ENCODE measurements around the gene NOB1.

DNA sequence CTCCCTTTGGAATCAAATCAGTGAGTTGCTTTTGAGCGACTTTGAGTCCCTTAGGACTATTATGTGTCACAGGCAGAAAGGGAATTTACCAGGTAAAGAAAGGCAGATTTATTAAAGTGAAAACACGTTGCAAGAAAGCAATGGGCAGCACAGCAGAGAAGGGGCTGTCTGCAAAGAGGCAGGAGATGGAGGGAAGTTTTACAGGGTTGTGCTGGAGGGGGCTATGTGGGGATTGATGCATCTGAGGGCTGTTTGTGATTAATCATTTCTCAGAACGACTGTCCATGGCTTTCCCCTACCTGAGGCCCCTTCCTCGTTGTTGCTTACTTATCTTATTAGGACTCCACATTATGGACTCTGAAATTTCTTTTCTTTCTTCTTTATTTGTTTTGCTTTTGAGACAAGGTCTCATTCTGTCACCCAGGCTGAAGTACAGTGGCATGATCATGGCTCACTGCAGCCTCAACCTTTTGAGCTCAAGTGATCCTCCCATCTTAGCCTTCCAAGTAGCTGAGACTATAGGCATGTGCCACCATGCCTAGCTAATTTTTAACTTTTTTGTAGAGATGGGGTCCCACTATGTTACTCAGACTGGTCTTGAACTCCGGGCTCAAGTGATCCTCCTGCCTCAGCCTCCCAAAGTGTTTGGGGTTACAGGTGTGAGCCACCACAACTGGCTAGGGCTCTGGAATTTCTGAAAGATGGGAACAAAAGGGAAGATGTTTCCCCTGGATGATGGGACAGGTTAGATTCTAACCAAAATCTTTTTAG lies 12.9 kb upstream of the NOB1 start:
- TF ChIP-seq POLR2AphosphoS5 (IDR thresholded peaks at IDR 0.05; ENCODE audit: low read depth), result no peak
- TF ChIP-seq REST (IDR thresholded peaks at IDR 0.05; ENCODE audit: insufficient replicate concordance, low read depth), result no peak
- TF ChIP-seq, protein P1, sequence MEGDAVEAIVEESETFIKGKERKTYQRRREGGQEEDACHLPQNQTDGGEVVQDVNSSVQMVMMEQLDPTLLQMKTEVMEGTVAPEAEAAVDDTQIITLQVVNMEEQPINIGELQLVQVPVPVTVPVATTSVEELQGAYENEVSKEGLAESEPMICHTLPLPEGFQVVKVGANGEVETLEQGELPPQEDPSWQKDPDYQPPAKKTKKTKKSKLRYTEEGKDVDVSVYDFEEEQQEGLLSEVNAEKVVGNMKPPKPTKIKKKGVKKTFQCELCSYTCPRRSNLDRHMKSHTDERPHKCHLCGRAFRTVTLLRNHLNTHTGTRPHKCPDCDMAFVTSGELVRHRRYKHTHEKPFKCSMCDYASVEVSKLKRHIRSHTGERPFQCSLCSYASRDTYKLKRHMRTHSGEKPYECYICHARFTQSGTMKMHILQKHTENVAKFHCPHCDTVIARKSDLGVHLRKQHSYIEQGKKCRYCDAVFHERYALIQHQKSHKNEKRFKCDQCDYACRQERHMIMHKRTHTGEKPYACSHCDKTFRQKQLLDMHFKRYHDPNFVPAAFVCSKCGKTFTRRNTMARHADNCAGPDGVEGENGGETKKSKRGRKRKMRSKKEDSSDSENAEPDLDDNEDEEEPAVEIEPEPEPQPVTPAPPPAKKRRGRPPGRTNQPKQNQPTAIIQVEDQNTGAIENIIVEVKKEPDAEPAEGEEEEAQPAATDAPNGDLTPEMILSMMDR (IDR thresholded peaks at IDR 0.05; ENCODE audit: insufficient read depth, low read length), result no peak
